C4-2B (cell line): ENCODE measurements around the gene MRPL41.
A peak's percentile ranks its signal among the peaks of the same experiment; 100 is the strongest.

Source experiments
- H3K27ac ChIP-seq: fragments of 450-650 bp; 2 replicates; pipeline ENCODE4 v1.5.1; 2017
- CTCF ChIP-seq: fragments of 450-650 bp; conservative IDR thresholded peaks from 2 replicates; pipeline ENCODE4 v1.5.1; 2017; ENCODE audit warnings: mild to moderate bottlenecking
- ZFX ChIP-seq: fragments of 450-650 bp; IDR thresholded peaks from 2 replicates; pipeline ENCODE4 v1.6.1; 2017

Gene MRPL41

GRCh38 chr9:137569609-137570203 lies 18.0 kb downstream of the MRPL41 start:
- no peak overlapping the region for H3K27ac ChIP-seq
- TF ChIP-seq ZFX (no peak), CTCF (no peak)

- no peak for TF ChIP-seq CTCF
- TF ChIP-seq ZFX: no peak
- no peak overlapping the region for H3K27ac ChIP-seq
Observed at GRCh38 chr9:137570566-137570965, 18.9 kb downstream of the MRPL41 start.

DNA sequence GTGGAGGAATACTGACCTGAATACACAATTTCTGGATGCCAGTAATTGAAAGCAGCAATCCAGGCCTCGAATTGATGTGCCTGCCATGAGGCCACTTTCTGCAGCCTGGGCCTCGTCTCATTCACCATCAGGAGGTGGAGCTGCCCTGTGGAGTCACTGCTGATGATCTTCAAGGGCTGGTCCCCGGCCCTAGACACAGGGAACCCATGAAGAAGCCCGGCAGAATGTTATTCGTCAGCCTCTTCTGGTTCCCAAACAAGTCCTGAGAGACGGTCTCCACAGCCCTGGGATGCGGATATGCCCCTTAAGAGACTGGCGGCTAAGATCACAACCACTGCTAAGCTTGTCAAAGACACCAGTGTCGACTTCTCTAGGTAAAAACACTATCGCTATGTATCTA lies 22.5 kb downstream of the MRPL41 start:
- no peak overlapping the region for H3K27ac ChIP-seq
- TF ChIP-seq CTCF (no peak), ZFX (no peak)

DNA sequence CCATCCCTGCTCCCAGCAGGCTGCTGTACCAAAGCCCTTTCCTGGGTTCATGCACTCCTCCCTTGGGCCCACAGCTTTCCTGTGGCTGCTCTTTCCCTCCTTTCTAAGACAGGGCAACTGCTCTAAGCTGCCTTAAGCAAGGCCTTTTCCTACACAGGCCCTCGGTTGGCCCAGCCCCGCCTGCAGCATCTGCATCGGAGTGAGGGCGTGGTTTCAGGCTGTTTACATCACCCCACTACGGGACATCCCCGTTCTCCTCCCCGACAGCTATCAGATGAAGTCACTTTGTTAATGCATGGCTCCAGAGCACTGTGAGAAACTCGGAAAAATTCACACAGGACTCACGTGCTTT lies 23.7 kb downstream of the MRPL41 start:
- TF ChIP-seq ZFX: no peak
- no peak for TF ChIP-seq CTCF
- no peak overlapping the region for H3K27ac ChIP-seq

GRCh38 chr9:137575716-137576411 lies 24.2 kb downstream of the MRPL41 start:
- H3K27ac ChIP-seq: no peak overlapping the region
- no peak for TF ChIP-seq CTCF
- TF ChIP-seq ZFX: no peak

DNA sequence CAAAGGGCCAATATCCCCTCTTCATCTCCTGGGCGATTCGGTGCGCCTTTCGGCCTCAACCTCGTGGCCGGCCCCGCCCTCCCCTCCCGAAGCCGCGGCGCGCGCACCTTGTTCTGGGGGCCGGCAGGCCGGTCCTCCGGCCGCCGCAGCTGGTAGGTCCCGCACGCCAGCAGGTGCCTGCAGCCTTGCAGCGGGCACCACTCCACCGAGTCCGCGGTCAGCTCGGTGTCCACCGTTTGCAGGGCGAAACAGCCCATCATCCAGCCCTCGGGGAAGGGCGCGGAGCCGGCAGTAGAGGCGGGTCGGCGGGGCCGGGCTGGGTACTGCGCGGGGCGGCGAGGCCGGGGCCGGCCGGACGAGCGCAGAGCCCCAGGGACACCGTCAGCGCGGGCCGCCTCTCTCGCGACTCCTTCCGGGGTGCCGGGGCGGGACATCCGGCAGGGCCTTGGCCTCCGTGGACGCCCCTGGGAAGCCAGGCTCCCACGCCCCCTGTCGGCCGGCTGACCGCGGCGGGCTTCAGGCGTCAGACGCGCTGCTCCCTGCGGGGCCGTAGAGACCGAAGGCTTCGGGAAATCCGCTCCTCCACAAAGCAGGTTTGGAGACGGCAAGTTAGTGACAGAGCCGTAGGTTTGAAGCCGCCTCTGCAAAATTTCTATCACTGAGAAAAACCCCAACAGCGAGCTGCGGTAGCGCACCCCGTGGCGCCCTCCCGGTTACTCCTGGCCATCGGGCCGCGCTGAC lies 27.0 kb downstream of the MRPL41 start, which contains the start of gene DPH7:
TSS of gene DPH7 (minus strand) at position 408 of the 741 bp plus-strand sequence. CDS start at position 260, 148 bp downstream.
- peak; percentile 99 for TF ChIP-seq CTCF
- peak; percentile 96 for TF ChIP-seq ZFX
- H3K27ac ChIP-seq: peak within 1 kb of the TSS; percentile 87

- no peak for TF ChIP-seq ZFX
- TF ChIP-seq CTCF: peak; percentile 33; the same call in 1 of the 2 replicates
Observed at GRCh38 chr9:137579259-137579604, 27.6 kb downstream of the MRPL41 start.

More at GRCh38 chr9:137579259-137579604, 27.6 kb downstream of the MRPL41 start:
- H3K27ac ChIP-seq: peak overlapping the region; percentile 87
